22Rv1 (cell line): ENCODE data around the gene SF3B1.
"Not testable (repeated sequence)": the region's sequence is repeated elsewhere in the genome, so short reads cannot be mapped to it uniquely, and the experiment has no call there.

ENCODE experiments used
- H3K27ac ChIP-seq: fragments of 450-650 bp; 2 replicates; pipeline ENCODE4 v1.5.1; 2017
- ZFX ChIP-seq: fragments of 450-650 bp; IDR thresholded peaks from 2 replicates; pipeline ENCODE4 v1.6.1; 2017; ENCODE audit warnings: antibody characterized with exemption, borderline replicate concordance
- TF ChIP-seq, protein P1 (sequence below): fragments of 450-650 bp; IDR thresholded peaks from 2 replicates; pipeline ENCODE4 v1.5.1; 2017; ENCODE audit warnings: mild to moderate bottlenecking

The SF3B1 gene

DNA sequence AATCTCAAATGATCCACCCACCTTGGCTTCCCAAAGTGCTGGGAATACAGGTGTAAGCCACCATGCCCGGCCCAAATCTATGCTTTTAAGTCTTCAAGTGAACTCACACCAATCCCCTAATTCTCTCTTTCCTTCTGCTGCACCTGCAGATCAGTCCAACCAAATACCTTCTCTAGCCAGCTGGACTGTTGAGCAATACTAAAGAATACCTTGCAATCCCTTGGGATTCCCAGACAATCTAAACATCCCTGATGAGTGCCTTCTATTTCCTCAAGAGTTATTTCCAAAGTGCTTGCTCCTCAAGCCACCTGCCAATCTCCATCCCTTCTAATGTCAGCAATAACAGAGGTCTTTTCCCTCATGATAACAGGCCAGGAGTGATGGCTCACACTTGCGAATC is 48.6 kb downstream of the SF3B1 start:
- no peak overlapping the region for H3K27ac ChIP-seq
- TF ChIP-seq, protein P1, sequence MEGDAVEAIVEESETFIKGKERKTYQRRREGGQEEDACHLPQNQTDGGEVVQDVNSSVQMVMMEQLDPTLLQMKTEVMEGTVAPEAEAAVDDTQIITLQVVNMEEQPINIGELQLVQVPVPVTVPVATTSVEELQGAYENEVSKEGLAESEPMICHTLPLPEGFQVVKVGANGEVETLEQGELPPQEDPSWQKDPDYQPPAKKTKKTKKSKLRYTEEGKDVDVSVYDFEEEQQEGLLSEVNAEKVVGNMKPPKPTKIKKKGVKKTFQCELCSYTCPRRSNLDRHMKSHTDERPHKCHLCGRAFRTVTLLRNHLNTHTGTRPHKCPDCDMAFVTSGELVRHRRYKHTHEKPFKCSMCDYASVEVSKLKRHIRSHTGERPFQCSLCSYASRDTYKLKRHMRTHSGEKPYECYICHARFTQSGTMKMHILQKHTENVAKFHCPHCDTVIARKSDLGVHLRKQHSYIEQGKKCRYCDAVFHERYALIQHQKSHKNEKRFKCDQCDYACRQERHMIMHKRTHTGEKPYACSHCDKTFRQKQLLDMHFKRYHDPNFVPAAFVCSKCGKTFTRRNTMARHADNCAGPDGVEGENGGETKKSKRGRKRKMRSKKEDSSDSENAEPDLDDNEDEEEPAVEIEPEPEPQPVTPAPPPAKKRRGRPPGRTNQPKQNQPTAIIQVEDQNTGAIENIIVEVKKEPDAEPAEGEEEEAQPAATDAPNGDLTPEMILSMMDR: no peak
- TF ChIP-seq ZFX: no peak

DNA sequence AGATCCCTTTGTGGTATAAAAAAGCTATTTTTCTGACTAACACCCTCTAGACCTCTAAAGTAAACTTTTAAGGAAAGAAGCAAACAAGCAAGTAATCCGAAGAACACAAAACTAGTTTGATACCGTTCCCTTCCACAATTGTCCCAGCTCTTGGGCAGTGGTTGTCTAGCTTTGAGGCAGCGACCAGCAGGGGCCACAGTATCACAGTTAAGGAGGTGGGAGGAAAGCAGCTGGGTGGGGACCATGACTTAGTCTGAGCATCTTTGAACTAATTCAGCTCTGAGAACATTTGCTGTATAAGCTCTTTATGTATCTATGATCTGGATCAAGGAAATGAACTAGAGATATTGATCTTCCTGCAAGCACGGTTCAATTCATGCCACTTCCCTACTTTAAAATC is 51.0 kb downstream of the SF3B1 start:
- TF ChIP-seq, protein P1: no peak
- no peak for TF ChIP-seq ZFX
- no peak overlapping the region for H3K27ac ChIP-seq

DNA sequence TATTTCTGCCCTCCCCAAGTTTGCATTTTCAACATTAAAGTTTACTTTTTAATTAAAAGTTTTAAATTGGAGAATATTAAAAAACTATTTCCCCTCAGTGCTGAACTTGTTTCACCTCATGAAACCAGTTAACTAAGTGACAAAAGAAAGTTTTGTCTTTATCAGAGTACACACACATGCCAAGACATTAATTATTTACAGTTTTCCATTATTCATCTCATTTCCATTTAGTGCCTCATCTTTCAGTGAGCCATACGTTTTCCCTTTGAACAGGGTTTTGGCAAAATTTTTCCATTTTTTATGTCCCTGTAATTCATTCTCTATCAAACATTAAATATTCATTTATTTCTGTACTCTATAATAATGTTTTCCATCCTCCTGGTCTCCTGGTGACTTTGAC is 53.2 kb downstream of the SF3B1 start:
- no peak for TF ChIP-seq ZFX
- TF ChIP-seq, protein P1: no peak
- H3K27ac ChIP-seq: no peak overlapping the region

DNA sequence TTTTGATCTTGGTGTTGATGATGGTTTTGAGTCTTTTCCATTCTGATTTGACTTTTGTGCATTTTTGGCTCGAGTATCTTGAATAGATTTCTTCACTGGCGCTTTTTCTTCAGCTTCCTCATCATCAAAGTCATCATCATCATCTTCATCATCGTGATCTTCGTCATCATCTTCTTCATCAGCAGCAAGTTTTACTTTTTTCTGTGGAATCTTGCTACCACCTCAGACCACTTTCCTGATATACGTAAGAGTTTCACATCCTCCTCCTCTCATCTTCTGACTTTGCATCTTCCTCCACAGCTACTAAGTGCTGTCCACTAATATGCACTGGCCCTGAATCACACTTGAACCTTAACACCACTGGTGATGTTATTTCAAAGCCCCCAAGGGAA is 54.9 kb downstream of the SF3B1 start:
- not testable (repeated sequence) for H3K27ac ChIP-seq

DNA sequence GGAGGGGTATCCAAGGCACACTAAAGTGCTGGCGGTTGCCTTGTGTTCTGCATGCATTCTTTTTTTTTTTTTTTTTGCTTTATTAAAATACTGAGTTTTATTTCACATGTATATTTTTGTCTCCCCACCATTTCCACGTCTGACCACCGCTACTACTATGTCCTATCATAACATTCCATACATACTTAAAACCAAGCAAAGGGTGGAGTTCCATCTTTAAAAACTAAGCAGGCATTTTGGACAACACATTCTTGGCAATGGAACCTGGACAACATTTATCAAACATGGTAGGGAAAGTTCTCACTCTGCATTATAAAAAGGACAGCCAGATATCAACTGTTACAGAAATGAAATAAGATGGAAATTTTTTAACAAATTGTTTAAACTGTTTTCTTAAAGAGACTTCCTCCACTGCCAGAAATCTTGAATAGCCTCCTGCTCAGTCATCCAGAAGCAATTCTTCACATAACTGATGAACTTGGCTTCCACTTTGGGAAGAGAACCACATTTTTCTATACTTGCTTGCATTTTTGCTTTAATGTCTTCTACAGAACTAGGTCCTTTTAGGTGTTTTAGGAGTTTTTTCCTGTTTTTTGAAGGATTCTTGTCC is 55.4 kb downstream of the SF3B1 start:
- H3K27ac ChIP-seq: not testable (repeated sequence)

DNA sequence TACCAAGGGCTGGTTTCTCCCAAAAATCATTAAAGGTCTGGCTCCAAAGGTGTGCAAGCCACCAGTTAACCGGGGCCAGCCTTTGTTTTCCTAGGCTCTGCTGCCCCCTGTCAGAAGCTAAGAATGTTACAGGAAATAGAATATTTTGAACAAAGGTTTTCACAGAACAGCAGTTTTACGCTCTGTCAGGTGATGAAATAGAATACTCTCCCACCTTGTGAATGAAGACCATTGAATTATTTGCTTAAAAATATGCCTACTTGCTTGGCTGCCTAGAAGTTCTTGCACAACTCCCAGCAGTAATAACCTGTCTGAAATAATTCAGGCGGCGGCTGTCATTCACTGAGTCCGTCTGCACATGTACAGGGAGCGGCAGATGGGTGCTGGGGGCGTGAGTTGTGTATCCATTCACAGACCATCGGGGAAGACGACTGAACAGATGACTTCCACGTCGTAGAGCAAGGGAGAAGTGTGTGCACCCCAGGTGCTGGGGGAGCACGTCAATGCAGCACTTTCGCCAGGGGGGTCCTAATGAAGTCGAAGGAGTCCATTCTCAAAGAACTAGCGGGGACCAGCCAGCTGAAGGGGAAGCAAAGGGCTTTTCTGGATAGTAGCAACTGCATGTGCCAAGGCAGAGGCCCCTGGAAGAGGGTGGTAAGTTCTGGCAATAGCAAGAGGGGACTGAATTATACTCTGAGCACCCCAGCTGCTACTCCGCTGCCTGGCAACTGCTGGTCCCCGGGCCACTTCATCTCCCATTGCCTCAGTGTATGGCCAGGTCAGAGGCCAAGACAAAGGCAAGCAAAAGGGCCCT is 56.1 kb downstream of the SF3B1 start:
- H3K27ac ChIP-seq: no peak overlapping the region
- TF ChIP-seq, protein P1: peak; percentile 77
- TF ChIP-seq ZFX: no peak

DNA sequence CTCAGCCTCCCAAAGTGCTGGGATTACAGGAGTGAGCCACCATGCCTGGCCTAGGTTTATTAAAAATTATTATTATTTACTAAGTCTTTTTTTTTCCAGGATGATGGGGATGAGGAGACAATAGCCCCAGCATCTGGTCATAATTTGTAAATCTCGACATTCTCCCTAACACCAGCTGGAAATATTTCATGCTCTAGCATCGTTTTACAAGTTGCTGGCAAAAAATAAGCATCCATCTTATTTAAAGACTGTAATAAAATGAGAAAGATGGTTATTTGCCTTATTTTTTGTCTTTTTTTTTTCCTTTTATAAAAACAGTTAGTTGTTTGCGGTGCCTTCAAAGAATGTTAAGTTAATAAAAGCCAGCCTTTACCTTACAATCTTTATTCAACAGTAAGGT is 56.7 kb downstream of the SF3B1 start:
- TF ChIP-seq, protein P1: no peak
- TF ChIP-seq ZFX: no peak
- H3K27ac ChIP-seq: no peak overlapping the region

DNA sequence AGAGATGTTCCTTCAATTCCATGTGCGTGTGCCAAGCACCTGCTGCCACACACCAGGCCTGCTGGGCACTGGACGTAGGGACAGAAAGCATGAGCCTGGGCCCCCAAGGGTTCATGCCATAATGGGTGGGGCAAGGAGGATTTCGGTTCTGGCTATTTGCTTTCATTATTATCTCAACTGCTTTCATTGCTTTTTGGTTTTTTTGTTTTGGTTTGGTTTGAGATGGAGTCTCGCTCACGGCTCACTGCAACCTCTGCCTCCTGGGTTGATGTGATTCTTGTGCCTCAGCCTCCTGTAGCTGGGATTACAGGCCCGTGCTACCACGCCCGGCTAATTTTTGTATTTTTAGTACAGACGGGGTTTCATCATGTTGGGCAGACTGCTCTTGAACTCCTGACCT is 57.2 kb downstream of the SF3B1 start:
- no peak overlapping the region for H3K27ac ChIP-seq
- TF ChIP-seq ZFX: no peak
- TF ChIP-seq, protein P1: no peak
